ENCODE data around the gene NUP188. TPM values are rescaled to one million over a fixed set of nuclear protein-coding genes. Genes with fewer than 3 reads are reported as not detected.

NUP188 gene
- total RNA-seq, 1 experiment from 2014 or later: 98.9 TPM

- TF ChIP-seq AFF4 (CRISPR knock-in tag; IDR thresholded peaks at IDR 0.05; ENCODE audit: borderline replicate concordance): no peak
- no peak for TF ChIP-seq CTCF (IDR thresholded peaks at IDR 0.05)
- TF ChIP-seq ZNF396 (CRISPR knock-in tag; IDR thresholded peaks at IDR 0.05; ENCODE audit: borderline replicate concordance): no peak
- TF ChIP-seq ZNF219 (CRISPR knock-in tag; IDR thresholded peaks at IDR 0.05; ENCODE audit: borderline replicate concordance): no peak
- TF ChIP-seq, protein P1, sequence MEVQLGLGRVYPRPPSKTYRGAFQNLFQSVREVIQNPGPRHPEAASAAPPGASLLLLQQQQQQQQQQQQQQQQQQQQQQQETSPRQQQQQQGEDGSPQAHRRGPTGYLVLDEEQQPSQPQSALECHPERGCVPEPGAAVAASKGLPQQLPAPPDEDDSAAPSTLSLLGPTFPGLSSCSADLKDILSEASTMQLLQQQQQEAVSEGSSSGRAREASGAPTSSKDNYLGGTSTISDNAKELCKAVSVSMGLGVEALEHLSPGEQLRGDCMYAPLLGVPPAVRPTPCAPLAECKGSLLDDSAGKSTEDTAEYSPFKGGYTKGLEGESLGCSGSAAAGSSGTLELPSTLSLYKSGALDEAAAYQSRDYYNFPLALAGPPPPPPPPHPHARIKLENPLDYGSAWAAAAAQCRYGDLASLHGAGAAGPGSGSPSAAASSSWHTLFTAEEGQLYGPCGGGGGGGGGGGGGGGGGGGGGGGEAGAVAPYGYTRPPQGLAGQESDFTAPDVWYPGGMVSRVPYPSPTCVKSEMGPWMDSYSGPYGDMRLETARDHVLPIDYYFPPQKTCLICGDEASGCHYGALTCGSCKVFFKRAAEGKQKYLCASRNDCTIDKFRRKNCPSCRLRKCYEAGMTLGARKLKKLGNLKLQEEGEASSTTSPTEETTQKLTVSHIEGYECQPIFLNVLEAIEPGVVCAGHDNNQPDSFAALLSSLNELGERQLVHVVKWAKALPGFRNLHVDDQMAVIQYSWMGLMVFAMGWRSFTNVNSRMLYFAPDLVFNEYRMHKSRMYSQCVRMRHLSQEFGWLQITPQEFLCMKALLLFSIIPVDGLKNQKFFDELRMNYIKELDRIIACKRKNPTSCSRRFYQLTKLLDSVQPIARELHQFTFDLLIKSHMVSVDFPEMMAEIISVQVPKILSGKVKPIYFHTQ (CRISPR knock-in tag; IDR thresholded peaks at IDR 0.05): no peak
Measured at GRCh38 chr9:128928624-128929023, 18.9 kb upstream of the NUP188 start (continued).

- Mint-ChIP-seq H3K27me3 (ENCODE audit: low read depth) (no peaks in the 10 kb centered on the region), H3K27ac (no peak overlapping the region), H3K9me3 (no peaks in the 10 kb centered on the region), H3K4me3 (no peak overlapping the region), H3K36me3 (no peaks in the 10 kb centered on the region), H3K4me1 (peaks cover 6% of the 10 kb centered on the region; the same call in 1 of the 2 replicates)
- POLR2A ChIA-PET: no interaction called here
- no peak for DNase-seq (ENCODE audit: low spot score)
- TF ChIP-seq, protein P2, sequence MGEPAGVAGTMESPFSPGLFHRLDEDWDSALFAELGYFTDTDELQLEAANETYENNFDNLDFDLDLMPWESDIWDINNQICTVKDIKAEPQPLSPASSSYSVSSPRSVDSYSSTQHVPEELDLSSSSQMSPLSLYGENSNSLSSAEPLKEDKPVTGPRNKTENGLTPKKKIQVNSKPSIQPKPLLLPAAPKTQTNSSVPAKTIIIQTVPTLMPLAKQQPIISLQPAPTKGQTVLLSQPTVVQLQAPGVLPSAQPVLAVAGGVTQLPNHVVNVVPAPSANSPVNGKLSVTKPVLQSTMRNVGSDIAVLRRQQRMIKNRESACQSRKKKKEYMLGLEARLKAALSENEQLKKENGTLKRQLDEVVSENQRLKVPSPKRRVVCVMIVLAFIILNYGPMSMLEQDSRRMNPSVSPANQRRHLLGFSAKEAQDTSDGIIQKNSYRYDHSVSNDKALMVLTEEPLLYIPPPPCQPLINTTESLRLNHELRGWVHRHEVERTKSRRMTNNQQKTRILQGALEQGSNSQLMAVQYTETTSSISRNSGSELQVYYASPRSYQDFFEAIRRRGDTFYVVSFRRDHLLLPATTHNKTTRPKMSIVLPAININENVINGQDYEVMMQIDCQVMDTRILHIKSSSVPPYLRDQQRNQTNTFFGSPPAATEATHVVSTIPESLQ (CRISPR knock-in tag; IDR thresholded peaks at IDR 0.05): no peak
- no peak for ATAC-seq
- CTCF ChIA-PET: interaction anchor here (0.6 to 2.0 kb wide), 6 partner anchors 12 to 165 kb away, joined by 3 to 9 read pairs (median 4); partner anchors contain the start of gene SH3GLB2
Measured at GRCh38 chr9:128929560-128929959, 17.9 kb upstream of the NUP188 start.

DNA sequence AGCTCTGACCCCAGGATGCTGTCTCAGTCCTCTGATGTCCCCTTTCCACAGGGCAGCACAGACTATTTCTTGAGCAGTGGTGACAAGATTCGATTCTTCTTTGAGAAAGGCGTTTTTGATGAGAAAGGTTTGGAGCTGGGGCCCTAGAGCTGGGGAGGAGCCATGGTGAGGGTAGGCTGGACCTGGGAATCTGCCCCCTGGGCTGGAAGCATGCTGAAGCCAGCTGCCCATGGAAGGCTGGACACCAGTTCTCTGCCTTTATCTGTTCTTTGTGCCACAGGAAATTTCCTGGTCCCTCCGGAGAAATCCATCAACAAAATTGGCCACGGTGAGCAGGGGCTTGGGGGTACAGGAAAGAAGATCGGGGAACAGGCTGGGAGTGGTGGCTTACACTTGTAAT lies 13.8 kb upstream of the NUP188 start:
- Mint-ChIP-seq H3K36me3 (no peaks in the 10 kb centered on the region), H3K27ac (no peak overlapping the region), H3K9me3 (no peaks in the 10 kb centered on the region), H3K4me3 (no peak overlapping the region), H3K27me3 (ENCODE audit: low read depth) (no peaks in the 10 kb centered on the region), H3K4me1 (no peaks in the 10 kb centered on the region)
- no peak for DNase-seq (ENCODE audit: low spot score)
- TF ChIP-seq ZNF416 (CRISPR knock-in tag; IDR thresholded peaks at IDR 0.05) (no peak), FOXP4 (CRISPR knock-in tag; IDR thresholded peaks at IDR 0.05) (no peak), ETV6 (CRISPR knock-in tag; IDR thresholded peaks at IDR 0.05) (no peak), PRRX2 (CRISPR knock-in tag; IDR thresholded peaks at IDR 0.05) (no peak), JUN (CRISPR knock-in tag; IDR thresholded peaks at IDR 0.05) (no peak), CBFB (CRISPR knock-in tag; IDR thresholded peaks at IDR 0.05; ENCODE audit: low read depth) (no peak)
- TF ChIP-seq, protein P3, sequence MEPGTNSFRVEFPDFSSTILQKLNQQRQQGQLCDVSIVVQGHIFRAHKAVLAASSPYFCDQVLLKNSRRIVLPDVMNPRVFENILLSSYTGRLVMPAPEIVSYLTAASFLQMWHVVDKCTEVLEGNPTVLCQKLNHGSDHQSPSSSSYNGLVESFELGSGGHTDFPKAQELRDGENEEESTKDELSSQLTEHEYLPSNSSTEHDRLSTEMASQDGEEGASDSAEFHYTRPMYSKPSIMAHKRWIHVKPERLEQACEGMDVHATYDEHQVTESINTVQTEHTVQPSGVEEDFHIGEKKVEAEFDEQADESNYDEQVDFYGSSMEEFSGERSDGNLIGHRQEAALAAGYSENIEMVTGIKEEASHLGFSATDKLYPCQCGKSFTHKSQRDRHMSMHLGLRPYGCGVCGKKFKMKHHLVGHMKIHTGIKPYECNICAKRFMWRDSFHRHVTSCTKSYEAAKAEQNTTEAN (CRISPR knock-in tag; IDR thresholded peaks at IDR 0.05): no peak
- TF ChIP-seq, protein P4, sequence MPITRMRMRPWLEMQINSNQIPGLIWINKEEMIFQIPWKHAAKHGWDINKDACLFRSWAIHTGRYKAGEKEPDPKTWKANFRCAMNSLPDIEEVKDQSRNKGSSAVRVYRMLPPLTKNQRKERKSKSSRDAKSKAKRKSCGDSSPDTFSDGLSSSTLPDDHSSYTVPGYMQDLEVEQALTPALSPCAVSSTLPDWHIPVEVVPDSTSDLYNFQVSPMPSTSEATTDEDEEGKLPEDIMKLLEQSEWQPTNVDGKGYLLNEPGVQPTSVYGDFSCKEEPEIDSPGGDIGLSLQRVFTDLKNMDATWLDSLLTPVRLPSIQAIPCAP (CRISPR knock-in tag; IDR thresholded peaks at IDR 0.05): no peak
- CTCF ChIA-PET: interaction anchor here (1.1 kb wide), 1 partner anchor 73 kb away, joined by 3 read pairs; no protein-coding TSS in a partner anchor
- POLR2A ChIA-PET: interaction anchor here (0.5 to 1.0 kb wide), 2 partner anchors 84 to 150 kb away, joined by 3 read pairs; no protein-coding TSS in a partner anchor
- no peak for ATAC-seq

Measured in WTC11 (cell line).